CD4-positive, CD25-positive, alpha-beta regulatory T cell (primary cell): ENCODE results near the gene GALNT18. TPM values are rescaled to one million over a fixed set of nuclear protein-coding genes. Genes with fewer than 3 reads are reported as not detected.

Source experiments
- ATAC-seq, 2 donors: fragments of 150-1000 bp; cut with Tn5 transposase; one replicate each; pipeline ENCODE4 v1.10.0; 2021; ENCODE audit warnings: low read depth in 2 of 2, moderate number of reproducible peaks in 2 of 2, moderate library complexity in 1 of 2
- DNase-seq, 3 donors: peaks; one replicate each; pipeline versions ENCODE4 v3.0.0 to v3.0.0-alpha.2; 2012 to 2022; ENCODE audit warnings: mixed read lengths in 1 of 3
- H3K27ac ChIP-seq: one replicate; pipeline ENCODE4 v1.7.0; 2013; ENCODE audit warnings: mild to moderate bottlenecking, low read length; ENCODE audit not compliant: insufficient read depth, poor library complexity, severe bottlenecking
- H3K27me3 ChIP-seq: one replicate; pipeline ENCODE4 v1.7.0; 2013; ENCODE audit warnings: low read length; ENCODE audit not compliant: control insufficient read depth, insufficient read depth
- H3K36me3 ChIP-seq: one replicate; pipeline ENCODE4 v1.7.0; 2013; ENCODE audit warnings: mild to moderate bottlenecking, low read length, moderate library complexity; ENCODE audit not compliant: control insufficient read depth, insufficient read depth
- H3K4me1 ChIP-seq: 2 replicates; pipeline ENCODE4 v1.7.0; 2013; ENCODE audit warnings: mild to moderate bottlenecking, low read length; ENCODE audit not compliant: insufficient read depth, control insufficient read depth, poor library complexity, severe bottlenecking
- H3K4me3 ChIP-seq: one replicate; pipeline ENCODE4 v1.7.0; 2013; ENCODE audit warnings: low read depth, mild to moderate bottlenecking, low read length, moderate library complexity
- H3K9me3 ChIP-seq, 2 experiments: 1 replicate in 1 of 2; 2 replicates in 1 of 2; pipeline ENCODE4 v1.7.0; 2013; ENCODE audit warnings: low read length in 2 of 2, mild to moderate bottlenecking in 1 of 2, moderate library complexity in 1 of 2; ENCODE audit not compliant: control insufficient read depth in 2 of 2
- H3K27ac Mint-ChIP-seq, 3 donors: one replicate each; pipeline ENCODE4 v1.8.0; 2020 to 2022; ENCODE audit warnings: mild to moderate bottlenecking in 3 of 3, mixed read lengths in 3 of 3, moderate library complexity in 2 of 3
- H3K27me3 Mint-ChIP-seq: one replicate; pipeline ENCODE4 v1.8.0; 2022; ENCODE audit warnings: mild to moderate bottlenecking, mixed read lengths
- H3K36me3 Mint-ChIP-seq: one replicate; pipeline ENCODE4 v1.8.0; 2020; ENCODE audit warnings: mixed read lengths
- H3K4me1 Mint-ChIP-seq, 4 donors: one replicate each; pipeline ENCODE4 v1.8.0; 2020 to 2022; ENCODE audit warnings: mixed read lengths in 4 of 4, mild to moderate bottlenecking in 1 of 4
- H3K4me3 Mint-ChIP-seq, 4 donors: one replicate each; pipeline ENCODE4 v1.8.0; 2020 to 2022; ENCODE audit warnings: mild to moderate bottlenecking in 4 of 4, mixed read lengths in 4 of 4, moderate library complexity in 3 of 4
- H3K9me3 Mint-ChIP-seq, 7 donors: one replicate each; pipeline ENCODE4 v1.8.0; 2020 to 2022; ENCODE audit warnings: mixed read lengths in 7 of 7, mild to moderate bottlenecking in 3 of 7, moderate library complexity in 2 of 7
- polyA plus RNA-seq, 4 donors: library from polyadenylated mRNA; unstranded; fragments of 300-500 nt; fragmentation: Illumina TruSeq; gene quantifications; one replicate each; pipeline ENCODE4 v1.2.3, GENCODE V29; 2021
- total RNA-seq: library from RNA; stranded (reverse); gene quantifications from one replicate; pipeline ENCODE4 v1.2.3, GENCODE V29; 2022

GALNT18 gene
- total and polyA plus RNA-seq, 5 donors from 2014 or later = 0.10 TPM; not detected in 4

DNA sequence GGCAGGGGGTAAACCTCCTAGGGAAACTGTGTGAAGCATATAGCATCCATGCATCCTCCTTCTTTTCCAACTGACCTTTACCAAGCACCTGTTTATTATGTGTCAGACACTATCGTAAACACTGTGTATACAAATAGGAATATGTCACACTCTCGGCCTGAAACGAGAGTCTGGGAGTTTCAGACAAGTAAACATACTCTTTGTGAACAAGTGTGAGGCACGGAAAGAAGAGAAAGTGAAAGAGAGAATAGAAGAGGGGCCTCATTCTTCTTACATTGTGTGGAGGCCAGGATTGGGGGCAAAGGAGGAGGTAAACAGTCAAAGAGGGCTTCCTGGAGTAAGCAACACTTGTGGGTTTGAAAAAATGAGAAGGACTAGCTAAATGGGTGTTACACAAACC, 285.1 kb downstream of the GALNT18 start:
- H3K4me1 Mint-ChIP-seq = no peaks in the 10 kb centered on the region
- H3K27me3 Mint-ChIP-seq = peaks cover 13% of the 10 kb centered on the region
- Histone ChIP-seq H3K36me3 (no peaks in the 10 kb centered on the region), H3K4me1 (no peaks in the 10 kb centered on the region), H3K9me3 (no peaks in the 10 kb centered on the region), H3K4me3 (no peak overlapping the region), H3K27ac (no peak overlapping the region), H3K27me3 (no peaks in the 10 kb centered on the region)
- ATAC-seq (no peak), DNase-seq (no peak)
- no peaks in the 10 kb centered on the region for H3K36me3 Mint-ChIP-seq
- H3K4me3 Mint-ChIP-seq = no peak overlapping the region
- no peak overlapping the region for H3K27ac Mint-ChIP-seq
- peaks cover 0 to 2% (median 0%) of the 10 kb centered on the region in 7 donors for H3K9me3 Mint-ChIP-seq

DNA sequence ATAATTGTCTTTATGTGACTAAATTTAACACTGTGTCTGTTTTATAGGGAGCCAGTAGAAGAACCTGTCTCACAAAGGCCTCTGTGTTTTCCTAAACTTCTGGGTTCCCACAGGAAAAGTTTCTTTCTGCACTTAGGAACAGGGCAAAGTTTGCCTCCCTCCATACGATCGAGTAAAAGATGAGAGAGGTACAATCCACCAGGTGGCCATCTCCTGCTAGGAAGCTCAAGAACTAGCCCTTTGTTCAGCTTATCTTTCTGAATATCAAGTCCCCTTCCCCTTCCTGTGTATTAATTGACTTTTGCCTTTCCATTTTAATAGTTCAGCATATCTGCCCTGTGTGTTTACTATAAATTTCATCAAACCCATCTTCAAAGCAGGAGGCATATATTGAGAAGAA, 286.8 kb downstream of the GALNT18 start:
- H3K27ac Mint-ChIP-seq = no peak overlapping the region
- no peak overlapping the region for H3K4me3 ChIP-seq
- no peaks in the 10 kb centered on the region for H3K36me3 ChIP-seq
- no peaks in the 10 kb centered on the region for H3K27me3 ChIP-seq
- no peak overlapping the region for H3K4me3 Mint-ChIP-seq
- H3K27ac ChIP-seq = no peak overlapping the region
- H3K36me3 Mint-ChIP-seq = no peaks in the 10 kb centered on the region
- H3K9me3 Mint-ChIP-seq = peaks cover 0 to 2% (median 0%) of the 10 kb centered on the region in 7 donors
- no peaks in the 10 kb centered on the region for H3K4me1 ChIP-seq
- H3K4me1 Mint-ChIP-seq = no peaks in the 10 kb centered on the region
- peaks cover 13% of the 10 kb centered on the region for H3K27me3 Mint-ChIP-seq
- DNase-seq = no peak
- no peak for ATAC-seq
- no peaks in the 10 kb centered on the region for H3K9me3 ChIP-seq

DNA sequence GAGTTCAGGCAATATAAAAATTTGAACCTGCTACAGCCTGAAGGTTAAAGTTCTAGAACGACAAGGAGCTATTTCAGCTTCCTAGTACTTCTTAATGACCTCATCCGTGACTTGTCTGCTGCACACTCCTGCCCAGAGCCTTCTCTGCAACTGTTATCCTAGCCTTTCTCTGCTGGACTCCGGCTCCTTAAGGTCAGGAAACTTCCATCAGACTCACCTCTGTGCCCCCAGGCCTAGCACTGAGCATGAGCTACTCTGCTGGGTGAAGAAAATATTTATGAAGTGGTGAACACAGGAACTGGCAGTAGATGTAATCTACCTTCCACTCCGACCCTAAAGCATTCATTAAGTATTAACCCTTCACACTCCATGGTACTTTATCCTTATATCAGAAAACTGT, 287.2 kb downstream of the GALNT18 start:
- H3K4me3 Mint-ChIP-seq = no peak overlapping the region
- no peaks in the 10 kb centered on the region for H3K4me1 Mint-ChIP-seq
- DNase-seq (no peak), ATAC-seq (no peak)
- Histone ChIP-seq H3K4me3 (no peak overlapping the region), H3K27ac (no peak overlapping the region), H3K36me3 (no peaks in the 10 kb centered on the region), H3K27me3 (no peaks in the 10 kb centered on the region), H3K4me1 (no peaks in the 10 kb centered on the region), H3K9me3 (no peaks in the 10 kb centered on the region)
- peaks cover 0 to 2% (median 0%) of the 10 kb centered on the region in 7 donors for H3K9me3 Mint-ChIP-seq
- H3K36me3 Mint-ChIP-seq = no peaks in the 10 kb centered on the region
- H3K27ac Mint-ChIP-seq = no peak overlapping the region
- H3K27me3 Mint-ChIP-seq = peaks cover 14% of the 10 kb centered on the region

DNA sequence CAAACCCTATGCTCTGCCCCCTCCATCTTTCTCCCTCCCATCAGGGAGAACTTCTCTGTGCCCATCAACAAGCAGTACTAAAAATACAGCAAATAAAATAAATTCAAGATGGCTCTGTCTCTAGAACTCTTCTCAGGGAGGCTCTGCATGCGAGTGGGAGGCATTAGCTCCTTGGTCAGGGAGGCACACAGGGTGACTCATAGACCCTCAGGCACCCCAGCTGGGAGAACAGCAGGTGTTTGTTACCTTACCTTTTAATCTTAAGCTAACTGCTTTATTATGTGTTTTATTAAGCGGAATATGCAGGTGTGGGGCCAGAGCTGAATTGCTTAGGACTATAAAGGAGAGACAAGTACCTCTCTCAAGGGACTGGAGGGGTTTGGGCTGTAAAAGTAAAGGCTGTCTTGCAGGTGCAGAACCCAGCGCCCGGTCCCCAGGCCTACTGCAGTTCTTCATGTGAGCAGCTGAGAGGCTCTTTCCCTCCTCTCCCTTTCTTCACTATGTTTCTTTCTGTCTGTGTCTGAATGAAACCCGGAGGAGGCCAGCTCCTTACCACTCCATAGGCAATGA, 289.6 kb downstream of the GALNT18 start:
- no peaks in the 10 kb centered on the region for H3K4me1 Mint-ChIP-seq
- H3K36me3 Mint-ChIP-seq = no peaks in the 10 kb centered on the region
- H3K27ac Mint-ChIP-seq = no peak overlapping the region
- H3K27me3 Mint-ChIP-seq = peaks cover 14% of the 10 kb centered on the region
- peaks cover 0 to 2% (median 0%) of the 10 kb centered on the region in 7 donors for H3K9me3 Mint-ChIP-seq
- ATAC-seq = no peak
- H3K27ac ChIP-seq = no peak overlapping the region
- no peaks in the 10 kb centered on the region for H3K27me3 ChIP-seq
- no peak overlapping the region for H3K4me3 Mint-ChIP-seq
- H3K36me3 ChIP-seq = no peaks in the 10 kb centered on the region
- H3K4me3 ChIP-seq = no peak overlapping the region
- H3K4me1 ChIP-seq = no peaks in the 10 kb centered on the region
- no peaks in the 10 kb centered on the region for H3K9me3 ChIP-seq
- DNase-seq = no peak

DNA sequence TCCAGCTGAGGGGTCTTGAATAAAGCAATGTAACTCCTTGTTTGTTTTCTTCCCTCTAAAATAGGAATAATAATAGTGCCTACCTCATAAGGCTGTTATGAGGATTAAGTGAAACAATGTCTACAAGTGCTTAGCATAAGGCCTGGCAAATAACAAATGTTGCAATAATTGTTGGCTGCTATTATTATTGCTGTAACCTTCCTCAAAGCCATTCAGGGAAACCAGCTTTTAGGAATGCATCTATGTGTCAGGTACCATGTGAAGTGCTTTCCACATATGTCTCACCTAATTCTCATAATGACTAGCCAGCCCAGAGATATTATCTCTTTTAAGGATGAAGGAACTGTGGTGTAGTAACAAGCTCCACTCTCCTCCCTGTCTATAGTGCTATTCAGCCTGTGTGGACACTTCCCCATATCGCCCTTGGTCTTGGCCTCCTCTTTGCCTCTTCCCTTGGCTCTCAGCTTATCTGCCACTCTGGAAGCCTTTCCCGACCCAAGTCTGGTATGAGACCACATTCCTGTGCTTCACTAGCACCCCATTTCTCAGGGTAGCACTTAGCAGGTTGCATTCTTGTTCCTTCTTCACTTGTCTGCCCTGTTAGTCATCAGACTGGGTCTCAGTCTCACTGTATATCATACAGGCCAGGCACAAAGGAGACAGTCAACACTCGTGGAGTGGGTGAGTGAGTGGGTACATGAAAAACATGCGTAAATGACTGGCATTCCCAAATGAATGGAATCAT, 292.6 kb downstream of the GALNT18 start:
- Mint-ChIP-seq H3K4me1 (no peaks in the 10 kb centered on the region), H3K36me3 (no peaks in the 10 kb centered on the region), H3K9me3 (no peaks in the 10 kb centered on the region), H3K27ac (no peak overlapping the region), H3K27me3 (peaks cover 6% of the 10 kb centered on the region), H3K4me3 (no peak overlapping the region)
- H3K27ac ChIP-seq = no peak overlapping the region
- no peaks in the 10 kb centered on the region for H3K36me3 ChIP-seq
- H3K9me3 ChIP-seq = no peaks in the 10 kb centered on the region
- no peaks in the 10 kb centered on the region for H3K4me1 ChIP-seq
- ATAC-seq (no peak), DNase-seq (no peak)
- no peaks in the 10 kb centered on the region for H3K27me3 ChIP-seq
- no peak overlapping the region for H3K4me3 ChIP-seq

DNA sequence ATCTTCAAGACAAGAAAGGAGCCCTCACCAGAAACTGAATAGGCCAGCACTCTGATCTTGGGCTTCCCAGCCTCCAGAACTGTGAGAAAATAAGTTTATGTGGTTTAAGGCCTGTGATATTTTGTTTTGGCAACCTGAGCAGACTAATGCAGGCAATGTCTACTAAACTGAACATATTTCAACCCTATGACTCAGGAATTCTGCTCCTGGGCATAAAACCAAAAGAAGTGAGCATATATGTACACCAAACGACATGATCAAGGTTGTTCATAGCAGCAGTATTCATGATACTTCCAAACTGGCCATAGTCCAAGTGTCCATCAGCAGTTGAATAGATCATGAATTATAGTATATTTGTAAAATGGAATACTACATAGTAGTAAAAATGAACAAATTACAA, 297.7 kb downstream of the GALNT18 start:
- peaks cover 0 to 6% (median 2%) of the 10 kb centered on the region in 7 donors for H3K9me3 Mint-ChIP-seq

DNA sequence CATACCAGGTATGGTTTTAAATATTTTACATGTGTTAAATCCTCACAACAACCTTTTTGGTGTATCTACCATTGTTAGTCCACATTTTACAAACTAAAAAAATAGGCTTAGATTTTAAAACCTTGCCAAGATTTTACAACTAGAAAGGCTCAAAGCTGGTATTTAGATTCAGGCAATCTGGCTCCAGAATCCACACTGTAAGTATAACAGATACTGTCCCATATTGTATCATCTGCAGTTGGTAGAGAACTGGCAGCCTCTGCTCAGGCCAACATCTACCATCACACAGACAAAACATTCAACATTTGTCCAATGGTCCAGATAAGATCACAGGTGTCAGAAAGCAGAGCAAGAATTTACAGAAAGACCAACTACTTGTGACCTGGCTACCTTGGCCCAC, 299.7 kb downstream of the GALNT18 start:
- Mint-ChIP-seq H3K27ac (no peak overlapping the region), H3K9me3 (peaks cover 0 to 6% (median 2%) of the 10 kb centered on the region in 7 donors), H3K36me3 (no peaks in the 10 kb centered on the region), H3K4me1 (no peaks in the 10 kb centered on the region), H3K27me3 (no peaks in the 10 kb centered on the region), H3K4me3 (no peak overlapping the region)
- no peak overlapping the region for H3K27ac ChIP-seq
- H3K4me1 ChIP-seq = no peaks in the 10 kb centered on the region
- no peaks in the 10 kb centered on the region for H3K9me3 ChIP-seq
- no peak overlapping the region for H3K4me3 ChIP-seq
- H3K27me3 ChIP-seq = no peaks in the 10 kb centered on the region
- ATAC-seq = no peak
- no peaks in the 10 kb centered on the region for H3K36me3 ChIP-seq
- no peak for DNase-seq

More for the DNA sequence above, 297.7 kb downstream of the GALNT18 start:
- H3K4me3 ChIP-seq = no peak overlapping the region
- Mint-ChIP-seq H3K4me1 (no peaks in the 10 kb centered on the region), H3K4me3 (no peak overlapping the region), H3K27ac (no peak overlapping the region), H3K36me3 (no peaks in the 10 kb centered on the region), H3K27me3 (peaks cover under 1% of the 10 kb centered on the region)
- H3K36me3 ChIP-seq = no peaks in the 10 kb centered on the region
- H3K27me3 ChIP-seq = no peaks in the 10 kb centered on the region
- DNase-seq (no peak), ATAC-seq (no peak)
- no peak overlapping the region for H3K27ac ChIP-seq
- H3K9me3 ChIP-seq = no peaks in the 10 kb centered on the region
- no peaks in the 10 kb centered on the region for H3K4me1 ChIP-seq

DNA sequence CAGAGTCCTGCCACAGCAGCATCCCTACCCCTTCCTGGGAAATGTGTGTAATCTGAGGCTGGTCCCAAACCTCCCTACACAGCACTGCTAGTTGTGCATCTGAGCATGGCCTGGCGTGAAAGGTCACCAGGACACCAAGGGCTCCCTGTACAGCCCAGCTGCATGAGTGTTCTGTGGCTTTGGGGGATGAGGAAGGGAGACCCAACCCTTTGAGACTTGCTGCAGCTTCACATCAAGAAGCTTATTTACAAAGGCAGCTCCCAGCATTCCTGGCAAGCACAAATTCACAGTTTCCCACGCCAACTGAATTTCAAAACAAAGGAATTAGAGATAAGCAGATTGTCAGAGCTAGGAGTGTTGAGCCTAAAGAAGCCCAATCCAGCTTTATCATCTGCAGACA, 301.0 kb downstream of the GALNT18 start:
- Mint-ChIP-seq H3K27ac (no peak overlapping the region), H3K4me3 (no peak overlapping the region), H3K4me1 (no peaks in the 10 kb centered on the region), H3K9me3 (peaks cover 0 to 6% (median 2%) of the 10 kb centered on the region in 7 donors), H3K27me3 (no peaks in the 10 kb centered on the region), H3K36me3 (no peaks in the 10 kb centered on the region)
- H3K9me3 ChIP-seq = no peaks in the 10 kb centered on the region
- no peak for DNase-seq
- H3K36me3 ChIP-seq = no peaks in the 10 kb centered on the region
- no peaks in the 10 kb centered on the region for H3K27me3 ChIP-seq
- H3K27ac ChIP-seq = no peak overlapping the region
- no peak overlapping the region for H3K4me3 ChIP-seq
- no peaks in the 10 kb centered on the region for H3K4me1 ChIP-seq
- no peak for ATAC-seq
